B cell (primary cell): ENCODE data around the gene NLGN1.

Source experiments
- CTCF ChIP-seq: fragments of 200-600 bp; IDR thresholded peaks from one replicate; pipeline ENCODE4 v1.8.0; 2022; ENCODE audit warnings: antibody characterized with exemption, mild to moderate bottlenecking
- EZH2 ChIP-seq: IDR thresholded peaks from 2 replicates; pipeline ENCODE4 v1.6.1; 2012; ENCODE audit warnings: borderline replicate concordance, low read depth, mild to moderate bottlenecking, moderate library complexity, low read length; ENCODE audit not compliant: insufficient read depth, poor library complexity, severe bottlenecking

GRCh38 chr3:174218016-174218415 lies 820.5 kb downstream of the NLGN1 start:
- TF ChIP-seq CTCF (no peak), EZH2 (no peak)
